ENCODE results near the gene PLEK2.
"Not testable (repeated sequence)": the region's sequence is repeated elsewhere in the genome, so short reads cannot be mapped to it uniquely, and the experiment has no call there.

PLEK2 gene

DNA sequence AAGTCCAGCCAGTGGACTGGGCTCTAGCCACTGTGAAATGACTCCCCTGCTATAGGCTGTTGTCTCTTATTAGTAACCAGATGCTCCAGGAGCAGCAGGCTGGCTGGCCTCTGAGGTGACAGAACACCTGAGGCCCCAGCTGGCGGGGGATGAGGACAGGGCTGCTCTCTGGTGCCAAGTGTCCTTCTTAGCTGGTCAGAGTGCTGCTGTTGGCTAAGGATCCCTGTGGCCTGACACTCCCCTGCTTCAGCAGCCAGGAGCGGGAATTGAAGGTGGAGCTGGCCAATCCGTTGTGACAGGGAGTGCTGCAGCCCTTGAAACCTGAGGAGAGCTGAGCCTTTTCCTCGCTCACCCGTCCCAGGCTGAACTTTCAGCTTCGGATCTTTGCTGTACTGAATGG, 45.8 kb upstream of the PLEK2 start:
- no peaks in the 10 kb centered on the region for H3K4me1 ChIP-seq (ENCODE audit: insufficient read depth, low read length, severe bottlenecking)
- H3K4me2 ChIP-seq (ENCODE audit: low read length): no peak overlapping the region
- H3K36me3 ChIP-seq (ENCODE audit: insufficient read depth, low read length): no peaks in the 10 kb centered on the region
- no peak overlapping the region for H2AFZ ChIP-seq (ENCODE audit: low read length)
- no peak overlapping the region for H3K27ac ChIP-seq (ENCODE audit: low read depth, low read length, poor library complexity, severe bottlenecking)
- TF ChIP-seq, protein P1, sequence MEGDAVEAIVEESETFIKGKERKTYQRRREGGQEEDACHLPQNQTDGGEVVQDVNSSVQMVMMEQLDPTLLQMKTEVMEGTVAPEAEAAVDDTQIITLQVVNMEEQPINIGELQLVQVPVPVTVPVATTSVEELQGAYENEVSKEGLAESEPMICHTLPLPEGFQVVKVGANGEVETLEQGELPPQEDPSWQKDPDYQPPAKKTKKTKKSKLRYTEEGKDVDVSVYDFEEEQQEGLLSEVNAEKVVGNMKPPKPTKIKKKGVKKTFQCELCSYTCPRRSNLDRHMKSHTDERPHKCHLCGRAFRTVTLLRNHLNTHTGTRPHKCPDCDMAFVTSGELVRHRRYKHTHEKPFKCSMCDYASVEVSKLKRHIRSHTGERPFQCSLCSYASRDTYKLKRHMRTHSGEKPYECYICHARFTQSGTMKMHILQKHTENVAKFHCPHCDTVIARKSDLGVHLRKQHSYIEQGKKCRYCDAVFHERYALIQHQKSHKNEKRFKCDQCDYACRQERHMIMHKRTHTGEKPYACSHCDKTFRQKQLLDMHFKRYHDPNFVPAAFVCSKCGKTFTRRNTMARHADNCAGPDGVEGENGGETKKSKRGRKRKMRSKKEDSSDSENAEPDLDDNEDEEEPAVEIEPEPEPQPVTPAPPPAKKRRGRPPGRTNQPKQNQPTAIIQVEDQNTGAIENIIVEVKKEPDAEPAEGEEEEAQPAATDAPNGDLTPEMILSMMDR (IDR thresholded peaks at IDR 0.05; ENCODE audit: low read length): no peak
- TF ChIP-seq EZH2 (IDR thresholded peaks at IDR 0.05; ENCODE audit: borderline replicate concordance, low read length): no peak
- no peaks in the 10 kb centered on the region for H4K20me1 ChIP-seq (ENCODE audit: insufficient read depth, low read length)
- H3K9me2 ChIP-seq (ENCODE audit: low read depth, low read length): no peaks in the 10 kb centered on the region
- no peaks in the 10 kb centered on the region for H3K9me3 ChIP-seq (ENCODE audit: low read length)
- H3K79me2 ChIP-seq (ENCODE audit: insufficient read depth, low read length): no peaks in the 10 kb centered on the region
- H3K4me3 ChIP-seq (ENCODE audit: low read depth, low read length, poor library complexity, severe bottlenecking): no peak overlapping the region
- H3K27me3 ChIP-seq (ENCODE audit: insufficient read depth, low read length): no peaks in the 10 kb centered on the region
- no peaks in the 10 kb centered on the region for H3F3A ChIP-seq (ENCODE audit: insufficient read depth, low read length)
- H3K9ac ChIP-seq (ENCODE audit: low read length): no peak overlapping the region

DNA sequence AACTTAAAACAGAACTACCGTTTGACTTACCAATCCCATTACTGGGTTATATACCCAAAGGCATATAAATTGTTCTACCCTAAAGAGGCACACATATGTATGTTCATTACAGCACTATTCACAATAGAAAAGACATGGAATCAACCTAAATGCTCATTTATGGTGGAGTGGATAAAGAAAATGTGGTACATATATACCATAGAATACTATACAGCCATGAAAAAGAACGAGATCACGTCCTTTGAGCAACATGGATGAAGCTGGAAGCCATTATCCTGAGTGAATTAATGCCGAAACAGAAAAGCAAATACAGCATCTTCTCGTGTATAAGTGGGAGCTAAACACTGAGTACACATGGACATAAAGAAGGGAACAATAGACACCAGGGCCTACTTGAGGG, 44.8 kb upstream of the PLEK2 start:
- TF ChIP-seq, protein P1 (IDR thresholded peaks at IDR 0.05; ENCODE audit: low read length): no peak
- no peak for TF ChIP-seq EZH2 (IDR thresholded peaks at IDR 0.05; ENCODE audit: borderline replicate concordance, low read length)

DNA sequence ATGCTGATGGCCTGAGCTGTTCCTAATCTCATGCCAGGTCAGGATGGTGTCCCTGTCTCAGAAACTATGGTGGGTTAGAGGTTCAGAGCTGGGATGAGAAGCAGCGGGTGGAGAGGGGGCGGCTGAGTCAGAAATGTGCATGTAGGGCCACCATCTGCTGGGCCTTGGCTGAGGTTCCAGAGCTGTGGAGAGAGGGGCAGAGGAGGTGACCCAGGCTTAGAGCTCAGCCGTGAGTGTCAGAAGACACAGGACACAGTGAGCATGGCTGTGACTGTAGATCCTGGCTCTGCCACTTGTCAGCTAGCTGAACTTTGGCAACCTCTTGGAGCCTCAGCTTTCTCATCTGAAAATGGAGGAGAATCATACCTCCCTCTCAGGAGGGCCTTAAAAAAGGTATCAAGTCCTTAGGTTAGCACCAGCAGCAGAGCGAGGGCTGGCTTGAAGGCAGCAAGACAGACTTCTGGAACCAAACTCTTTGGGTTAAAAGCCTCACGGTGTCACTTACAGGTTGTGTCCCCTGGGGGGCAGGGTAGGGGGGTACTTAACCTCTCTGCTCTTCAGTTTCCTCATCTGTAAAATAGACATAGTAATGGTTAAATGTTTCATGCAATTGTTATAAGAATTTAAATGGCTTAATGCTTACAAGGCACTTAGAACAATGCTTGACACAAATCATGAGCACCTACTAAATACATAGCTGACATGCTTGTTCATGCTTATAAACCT, 41.8 kb upstream of the PLEK2 start:
- no peaks in the 10 kb centered on the region for H3K4me1 ChIP-seq (ENCODE audit: insufficient read depth, low read length, severe bottlenecking)
- H3K27me3 ChIP-seq (ENCODE audit: insufficient read depth, low read length): no peaks in the 10 kb centered on the region
- H3K4me2 ChIP-seq (ENCODE audit: low read length): no peak overlapping the region
- H3K27ac ChIP-seq (ENCODE audit: low read depth, low read length, poor library complexity, severe bottlenecking): no peak overlapping the region
- no peaks in the 10 kb centered on the region for H3F3A ChIP-seq (ENCODE audit: insufficient read depth, low read length)
- TF ChIP-seq EZH2 (IDR thresholded peaks at IDR 0.05; ENCODE audit: borderline replicate concordance, low read length): no peak
- TF ChIP-seq, protein P1 (IDR thresholded peaks at IDR 0.05; ENCODE audit: low read length): peak; percentile 8; the same call in 1 of the 2 replicates
- H3K9ac ChIP-seq (ENCODE audit: low read length): no peak overlapping the region
- H2AFZ ChIP-seq (ENCODE audit: low read length): no peak overlapping the region
- no peaks in the 10 kb centered on the region for H3K9me2 ChIP-seq (ENCODE audit: low read depth, low read length)
- no peaks in the 10 kb centered on the region for H3K36me3 ChIP-seq (ENCODE audit: insufficient read depth, low read length)
- no peaks in the 10 kb centered on the region for H3K79me2 ChIP-seq (ENCODE audit: insufficient read depth, low read length)
- no peaks in the 10 kb centered on the region for H3K9me3 ChIP-seq (ENCODE audit: low read length)
- no peak overlapping the region for H3K4me3 ChIP-seq (ENCODE audit: low read depth, low read length, poor library complexity, severe bottlenecking)
- no peaks in the 10 kb centered on the region for H4K20me1 ChIP-seq (ENCODE audit: insufficient read depth, low read length)

More for the DNA sequence above, 44.8 kb upstream of the PLEK2 start:
- Histone ChIP-seq H3K4me3 (ENCODE audit: low read depth, low read length, poor library complexity, severe bottlenecking) (no peak overlapping the region), H4K20me1 (ENCODE audit: insufficient read depth, low read length) (no peaks in the 10 kb centered on the region), H2AFZ (ENCODE audit: low read length) (no peak overlapping the region), H3K9ac (ENCODE audit: low read length) (no peak overlapping the region), H3K4me1 (ENCODE audit: insufficient read depth, low read length, severe bottlenecking) (no peaks in the 10 kb centered on the region), H3F3A (ENCODE audit: insufficient read depth, low read length) (no peaks in the 10 kb centered on the region), H3K27me3 (ENCODE audit: insufficient read depth, low read length) (no peaks in the 10 kb centered on the region), H3K79me2 (ENCODE audit: insufficient read depth, low read length) (no peaks in the 10 kb centered on the region), H3K27ac (ENCODE audit: low read depth, low read length, poor library complexity, severe bottlenecking) (no peak overlapping the region), H3K4me2 (ENCODE audit: low read length) (no peak overlapping the region), H3K9me2 (ENCODE audit: low read depth, low read length) (no peaks in the 10 kb centered on the region), H3K9me3 (ENCODE audit: low read length) (no peaks in the 10 kb centered on the region), H3K36me3 (ENCODE audit: insufficient read depth, low read length) (no peaks in the 10 kb centered on the region)

DNA sequence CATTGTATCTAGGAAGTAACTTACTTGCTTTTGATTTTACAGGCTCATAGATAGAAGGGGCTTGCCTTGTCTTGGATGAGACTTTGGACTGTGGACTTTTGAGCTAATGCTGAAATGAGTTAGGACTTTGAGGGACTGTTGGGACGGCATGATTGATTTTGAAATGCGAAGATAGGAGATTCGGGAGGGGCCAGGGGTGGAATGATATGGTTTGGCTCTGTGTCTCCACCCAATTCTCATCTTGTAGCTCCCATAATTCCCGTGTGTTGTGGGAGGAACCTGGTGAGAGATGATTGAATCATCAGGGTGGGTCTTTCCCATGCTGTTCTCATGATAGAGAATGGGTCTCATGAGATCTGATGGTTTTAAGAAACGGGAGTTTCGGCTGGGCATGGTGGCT, 39.7 kb upstream of the PLEK2 start:
- not testable (repeated sequence) for H3K4me3 ChIP-seq (ENCODE audit: low read depth, low read length, poor library complexity, severe bottlenecking); H4K20me1 ChIP-seq (ENCODE audit: insufficient read depth, low read length); H3K9me2 ChIP-seq (ENCODE audit: low read depth, low read length); H3K79me2 ChIP-seq (ENCODE audit: insufficient read depth, low read length); H3K4me2 ChIP-seq (ENCODE audit: low read length); H3K27me3 ChIP-seq (ENCODE audit: insufficient read depth, low read length); H3K4me1 ChIP-seq (ENCODE audit: insufficient read depth, low read length, severe bottlenecking); H3F3A ChIP-seq (ENCODE audit: insufficient read depth, low read length); H2AFZ ChIP-seq (ENCODE audit: low read length); H3K9me3 ChIP-seq (ENCODE audit: low read length); H3K9ac ChIP-seq (ENCODE audit: low read length); H3K36me3 ChIP-seq (ENCODE audit: insufficient read depth, low read length); H3K27ac ChIP-seq (ENCODE audit: low read depth, low read length, poor library complexity, severe bottlenecking)
